ENCODE results near the gene NFXL1.

DNA sequence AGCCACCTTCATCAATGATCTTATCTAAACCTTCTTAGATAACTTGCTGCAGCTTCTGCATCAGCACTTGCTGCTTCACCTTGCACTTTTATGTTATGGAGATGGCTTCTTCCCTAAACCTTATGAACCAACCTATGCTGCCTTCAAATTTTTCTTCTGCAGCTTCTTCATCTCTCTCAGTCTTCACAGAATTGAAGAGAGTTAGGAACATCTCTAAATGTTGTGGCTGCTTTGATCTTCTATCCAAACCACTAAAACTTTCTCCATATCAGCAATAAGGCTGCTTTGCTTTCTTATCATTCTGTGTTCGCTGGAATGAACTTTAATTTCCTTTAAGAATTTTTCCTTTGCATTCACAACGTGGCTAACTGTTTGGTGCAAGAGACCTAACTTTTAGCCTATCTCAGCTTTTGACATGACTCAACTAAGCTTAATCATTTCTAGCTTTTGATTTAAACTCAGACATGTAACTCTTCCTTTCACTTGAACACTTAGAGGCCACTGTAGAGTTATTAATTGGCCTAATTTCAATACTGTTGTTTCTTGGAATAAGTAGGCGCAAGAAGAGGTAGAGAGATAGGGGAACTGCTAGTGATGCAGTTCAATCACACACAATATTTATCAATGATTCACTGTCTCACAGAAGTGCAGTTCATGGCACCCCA is 40.4 kb downstream of the NFXL1 start:
- no peak for TF ChIP-seq EZH2phosphoT487 (IDR thresholded peaks at IDR 0.05; ENCODE audit: borderline replicate concordance, low read depth, low read length)
- TF ChIP-seq, protein P1, sequence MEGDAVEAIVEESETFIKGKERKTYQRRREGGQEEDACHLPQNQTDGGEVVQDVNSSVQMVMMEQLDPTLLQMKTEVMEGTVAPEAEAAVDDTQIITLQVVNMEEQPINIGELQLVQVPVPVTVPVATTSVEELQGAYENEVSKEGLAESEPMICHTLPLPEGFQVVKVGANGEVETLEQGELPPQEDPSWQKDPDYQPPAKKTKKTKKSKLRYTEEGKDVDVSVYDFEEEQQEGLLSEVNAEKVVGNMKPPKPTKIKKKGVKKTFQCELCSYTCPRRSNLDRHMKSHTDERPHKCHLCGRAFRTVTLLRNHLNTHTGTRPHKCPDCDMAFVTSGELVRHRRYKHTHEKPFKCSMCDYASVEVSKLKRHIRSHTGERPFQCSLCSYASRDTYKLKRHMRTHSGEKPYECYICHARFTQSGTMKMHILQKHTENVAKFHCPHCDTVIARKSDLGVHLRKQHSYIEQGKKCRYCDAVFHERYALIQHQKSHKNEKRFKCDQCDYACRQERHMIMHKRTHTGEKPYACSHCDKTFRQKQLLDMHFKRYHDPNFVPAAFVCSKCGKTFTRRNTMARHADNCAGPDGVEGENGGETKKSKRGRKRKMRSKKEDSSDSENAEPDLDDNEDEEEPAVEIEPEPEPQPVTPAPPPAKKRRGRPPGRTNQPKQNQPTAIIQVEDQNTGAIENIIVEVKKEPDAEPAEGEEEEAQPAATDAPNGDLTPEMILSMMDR (conservative IDR thresholded peaks at IDR 0.05; ENCODE audit: low read length) = no peak
